Measurements from ENCODE around the gene SH3PXD2A. TPM values are rescaled to one million over a fixed set of nuclear protein-coding genes. Genes with fewer than 3 reads are reported as not detected.

SH3PXD2A gene
- total and polyA plus RNA-seq, 9 of the 15 experiments (the other 6 are each of a cell fraction or from before 2014, with no cell fraction given): 0.41 to 9.3 (median 2.5) TPM

DNA sequence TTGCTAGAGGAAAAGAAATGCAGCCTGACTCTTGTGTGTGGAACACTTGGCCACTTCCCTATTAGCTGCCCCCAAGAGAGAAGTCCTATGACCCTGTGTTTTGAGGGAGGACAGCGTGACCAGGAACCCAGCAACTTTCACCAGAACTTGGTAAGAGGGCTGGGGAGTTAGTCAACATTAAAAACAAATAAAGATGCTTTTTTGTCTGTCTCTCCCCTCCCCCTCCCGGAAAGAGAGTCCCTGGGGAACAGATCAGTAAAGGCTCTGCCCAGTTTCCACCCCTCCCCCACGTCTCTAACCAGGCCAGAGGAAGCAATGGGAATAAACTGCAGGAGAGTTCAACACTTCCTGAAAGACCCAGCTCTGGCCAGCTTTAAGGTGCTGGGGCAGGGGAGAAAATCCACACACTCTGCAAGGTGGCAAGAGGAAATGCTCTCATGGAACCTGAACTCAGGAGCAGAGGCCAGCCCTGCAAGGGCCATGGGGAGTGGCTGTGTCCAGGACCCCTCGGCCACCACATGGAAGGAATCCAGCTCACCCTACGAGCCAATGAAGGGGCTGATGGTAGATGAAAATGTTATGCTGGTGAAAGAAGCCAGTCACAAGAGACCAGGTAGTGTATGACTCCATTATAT lies 21.5 kb downstream of the SH3PXD2A start:
- WGBS (ENCODE audit: insufficient coverage, low coverage, missing lambda C conversion rate): 15% methylated on average over 3 of the region's 5 CpGs
- no peak; the same call in 2 of the 3 replicates for ATAC-seq
- Histone ChIP-seq H3K4me1 (replicated peaks in 1 of 2; ENCODE audit: control insufficient read depth in 2 of 2, insufficient read depth in 2 of 2, low read length in 2 of 2) (no peaks in the 10 kb centered on the region; a peak in 3 of 5 replicates), H3K27ac (ENCODE audit: extremely low read depth, low read depth, low read length) (no peak overlapping the region), H3K9ac (ENCODE audit: insufficient read depth in 1 of 2, low read depth in 2 of 2, low read length in 2 of 2) (no peak overlapping the region; a peak in 1 of 4 replicates), H4K20me1 (replicated peaks; ENCODE audit: control insufficient read depth, insufficient read depth, low read length) (no peaks in the 10 kb centered on the region), H3K4me3 (no peak overlapping the region), H3K9me1 (ENCODE audit: control insufficient read depth, insufficient read depth, low read length) (no peaks in the 10 kb centered on the region), H3K27me3 (ENCODE audit: control insufficient read depth in 2 of 2, insufficient read depth in 2 of 2, low read length in 2 of 2) (peaks cover 4 to 25% of the 10 kb centered on the region in 2 experiments; a peak in 4 of 5 replicates), H3K79me2 (ENCODE audit: control insufficient read depth, insufficient read depth, low read length) (no peaks in the 10 kb centered on the region), H3K4me2 (ENCODE audit: insufficient read depth, low read length) (no peak overlapping the region), H3K9me3 (replicated peaks; ENCODE audit: control insufficient read depth, insufficient read depth, low read depth, low read length) (peaks cover 3% of the 10 kb centered on the region; the same call in 1 of the 2 replicates), H3K36me3 (ENCODE audit: control insufficient read depth, insufficient read depth, low read length) (no peaks in the 10 kb centered on the region), H2AFZ (ENCODE audit: low read depth, low read length) (peak overlapping the region; percentile 45; the same call in 1 of the 2 replicates)
- FAIRE-seq: no peak
- intact Hi-C loops (cut with micrococcal nuclease) (no loop called here), in situ Hi-C loops (cut with MboI) (no loop called here)
- BruUV-seq (replicated peaks): no TSS peak
- CTCF ChIA-PET (ENCODE audit: low intra/inter-chr PET ratio): no interaction called here
- peak in 2 of 4 experiments; percentile 10 to 14 for DNase-seq (ENCODE audit: extremely low read depth in 1 of 4, low spot score in 3 of 4)
- POLR2A ChIA-PET: no interaction called here
- TF ChIP-seq SPI1 (IDR thresholded peaks at IDR 0.05; ENCODE audit: borderline replicate concordance, low read depth, low read length) (peak; percentile 50; the same call in 1 of the 2 replicates), ESRRA (IDR thresholded peaks at IDR 0.05; ENCODE audit: borderline replicate concordance, low read depth) (no peak)

DNA sequence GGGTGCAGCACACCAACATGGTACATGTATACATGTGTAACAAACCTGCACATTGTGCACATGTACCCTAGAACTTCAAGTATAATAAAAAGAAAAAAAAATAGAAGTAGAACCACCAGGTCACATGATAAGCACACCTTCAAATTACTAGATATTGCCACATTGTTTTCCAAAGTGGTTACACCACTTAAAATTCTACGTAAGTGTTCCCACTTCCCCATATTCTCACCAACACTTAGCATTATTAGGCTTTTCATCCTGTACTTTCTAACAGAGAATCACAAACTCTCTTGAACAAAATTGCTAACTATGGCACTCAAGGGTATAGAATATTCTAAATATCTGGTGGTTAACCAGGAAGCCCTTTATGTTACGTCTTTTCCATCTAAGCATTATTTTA lies 22.6 kb downstream of the SH3PXD2A start:
- ChIA-PET CTCF (ENCODE audit: low intra/inter-chr PET ratio) (no interaction called here), POLR2A (no interaction called here)
- H3K4me1 ChIP-seq (replicated peaks in 1 of 2; ENCODE audit: control insufficient read depth in 2 of 2, insufficient read depth in 2 of 2, low read length in 2 of 2): no peaks in the 10 kb centered on the region; a peak in 3 of 5 replicates
- TF ChIP-seq JUN (IDR thresholded peaks at IDR 0.05; ENCODE audit: borderline replicate concordance, low read depth, low read length): no peak
- TF ChIP-seq JUN (CRISPR knock-in tag; IDR thresholded peaks at IDR 0.05; ENCODE audit: borderline replicate concordance): no peak
- TF ChIP-seq BDP1 (IDR thresholded peaks at IDR 0.05; ENCODE audit: insufficient read depth, insufficient read length): no peak
- TF ChIP-seq ZNF184 (CRISPR knock-in tag; IDR thresholded peaks at IDR 0.05): peak; percentile 91
- no peak for TF ChIP-seq XRCC3 (IDR thresholded peaks at IDR 0.05)
- TF ChIP-seq TOE1 (IDR thresholded peaks at IDR 0.05; ENCODE audit: borderline replicate concordance): no peak
- TF ChIP-seq TOE1 (CRISPR knock-in tag; IDR thresholded peaks at IDR 0.05; ENCODE audit: borderline replicate concordance, low read depth): no peak
- TF ChIP-seq ZBTB17 (CRISPR knock-in tag; IDR thresholded peaks at IDR 0.05): no peak
- no peak for TF ChIP-seq PTRF (tag; IDR thresholded peaks at IDR 0.05)
- no peak for TF ChIP-seq GATAD2B (IDR thresholded peaks at IDR 0.05; ENCODE audit: borderline replicate concordance)
- TF ChIP-seq ZSCAN29 (IDR thresholded peaks at IDR 0.05): no peak
- TF ChIP-seq CBX2 (IDR thresholded peaks at IDR 0.05; ENCODE audit: insufficient read depth, low read length, poor library complexity, severe bottlenecking): no peak

More for the DNA sequence above, 22.6 kb downstream of the SH3PXD2A start:
- in situ Hi-C loops (cut with MboI): no loop called here
- no TSS peak for BruUV-seq (replicated peaks)
- no peak overlapping the region for H2AFZ ChIP-seq (ENCODE audit: low read depth, low read length)
- H4K20me1 ChIP-seq (replicated peaks; ENCODE audit: control insufficient read depth, insufficient read depth, low read length): no peaks in the 10 kb centered on the region
- ATAC-seq (no peak), FAIRE-seq (no peak), DNase-seq (ENCODE audit: extremely low read depth in 1 of 4, low spot score in 3 of 4) (no peak)
- 30% methylated on average over 2 of the region's 2 CpGs for whole genome bisulfite sequencing (ENCODE audit: insufficient coverage, low coverage, missing lambda C conversion rate)
- H3K9ac ChIP-seq (ENCODE audit: insufficient read depth in 1 of 2, low read depth in 2 of 2, low read length in 2 of 2): no peak overlapping the region
- peaks cover 7 to 24% of the 10 kb centered on the region in 2 experiments; a peak in 4 of 5 replicates for H3K27me3 ChIP-seq (ENCODE audit: control insufficient read depth in 2 of 2, insufficient read depth in 2 of 2, low read length in 2 of 2)
- no peak overlapping the region for H3K4me3 ChIP-seq
- peaks cover 3% of the 10 kb centered on the region; the same call in 1 of the 2 replicates for H3K9me3 ChIP-seq (replicated peaks; ENCODE audit: control insufficient read depth, insufficient read depth, low read depth, low read length)
- no peaks in the 10 kb centered on the region for H3K79me2 ChIP-seq (ENCODE audit: control insufficient read depth, insufficient read depth, low read length)
- no peak overlapping the region for H3K4me2 ChIP-seq (ENCODE audit: insufficient read depth, low read length)
- no peak overlapping the region for H3K27ac ChIP-seq (ENCODE audit: extremely low read depth, low read depth, low read length)
- intact Hi-C loops (cut with micrococcal nuclease): no loop called here
- H3K36me3 ChIP-seq (ENCODE audit: control insufficient read depth, insufficient read depth, low read length): no peaks in the 10 kb centered on the region
- no peaks in the 10 kb centered on the region for H3K9me1 ChIP-seq (ENCODE audit: control insufficient read depth, insufficient read depth, low read length)

All from K562 (cell line).